T-helper 2 cell treated with Interferon-gamma antibody and Interleukin-4, amounts not matched to agents 100 ng/mL and 5 ng/mL, for 36 hours (primary cell): Measurements from ENCODE around the gene CPNE8. TPM values are rescaled to one million over a fixed set of nuclear protein-coding genes. Genes with fewer than 3 reads are reported as not detected.

Experiments used
- intact Hi-C: fragments of 100-400 bp; cut with micrococcal nuclease; formaldehyde crosslinking; loops from one replicate; pipeline ENCODE4 v1.15.1; 2023
- total RNA-seq: library from RNA; stranded (reverse); gene quantifications from 2 replicates; pipeline ENCODE4 v1.2.3, GENCODE V29; 2022

The CPNE8 gene
- 3.7 and 4.1 TPM in 2 replicates for total RNA-seq

DNA sequence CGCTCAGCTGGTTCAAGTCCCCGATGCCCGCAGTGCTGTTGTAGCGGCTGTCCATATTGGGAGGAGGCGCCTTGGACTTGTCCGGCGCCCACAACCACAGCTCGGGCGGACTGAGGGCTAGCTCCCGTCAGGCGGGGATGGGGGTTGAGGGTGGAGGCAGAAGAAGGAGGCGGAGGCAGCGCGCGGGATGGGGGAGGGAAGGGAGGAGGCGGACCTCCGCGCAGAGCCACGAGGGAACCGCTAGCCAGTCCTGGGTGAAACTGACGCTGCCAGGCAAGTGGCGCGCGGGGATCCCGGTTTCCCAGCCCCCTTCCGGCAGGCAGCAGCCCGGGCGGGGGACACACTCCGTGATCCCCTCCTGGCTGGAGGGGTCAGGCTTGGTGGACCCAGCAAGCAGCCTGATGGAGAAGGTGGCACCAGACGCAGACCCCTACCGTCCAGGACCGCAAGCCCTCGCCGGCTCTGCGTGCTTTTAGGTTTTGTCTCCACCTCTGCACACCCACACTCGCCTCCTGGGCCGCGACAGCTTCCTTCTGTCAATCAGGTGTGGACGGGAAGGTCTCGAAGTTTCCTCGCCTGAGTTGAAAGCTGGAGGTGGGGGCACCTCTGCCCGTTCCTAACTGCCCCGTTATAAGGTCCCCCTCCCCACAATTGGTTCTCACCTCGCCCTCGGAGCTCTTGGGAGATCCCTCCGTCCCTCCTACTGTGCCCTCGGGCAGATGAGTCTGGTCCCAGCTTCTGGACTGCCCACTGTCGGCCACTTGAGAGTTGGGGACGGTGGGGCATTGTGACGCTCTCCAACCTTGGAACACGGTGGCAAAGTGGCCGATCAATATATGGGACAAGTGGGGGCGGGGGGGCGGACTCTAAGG, at the start of gene CPNE8:
CPNE8 (minus strand) TSS at position 112 of the 872 bp plus-strand sequence; CDS start at position 55, 57 bp downstream.
- intact Hi-C loops = loop anchor here (1.0 to 5.0 kb wide), 3 partner anchors 198 to 1202 kb away; partner anchors contain the start of gene SLC2A13

- intact Hi-C loops = no loop called here
Observed at GRCh38 chr12:38954238-38954873, 49.0 kb upstream of the CPNE8 start.

DNA sequence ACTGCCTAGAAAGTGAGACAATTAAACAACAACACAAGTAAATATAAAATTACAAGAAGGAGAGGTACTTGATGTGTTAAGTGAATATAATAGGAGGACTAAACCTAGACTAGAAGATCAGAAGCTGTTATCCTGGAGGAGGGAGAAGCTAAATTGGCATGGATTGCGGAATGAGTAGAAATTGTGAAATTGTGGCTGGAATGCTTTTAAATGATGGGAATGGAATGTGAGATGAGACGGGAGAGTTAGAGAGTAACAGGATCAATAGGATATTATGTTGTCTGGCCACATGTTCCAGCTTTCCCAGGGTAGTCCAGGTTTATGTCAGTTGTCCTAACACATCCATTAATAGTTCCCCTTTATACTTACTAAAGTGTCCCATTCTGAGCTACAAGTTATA, 44.0 kb upstream of the CPNE8 start:
- intact Hi-C loops = no loop called here

GRCh38 chr12:38934686-38935085, 29.3 kb upstream of the CPNE8 start:
- intact Hi-C loops = no loop called here

- intact Hi-C loops = no loop called here
Observed at GRCh38 chr12:38934078-38934584, 28.7 kb upstream of the CPNE8 start.

DNA sequence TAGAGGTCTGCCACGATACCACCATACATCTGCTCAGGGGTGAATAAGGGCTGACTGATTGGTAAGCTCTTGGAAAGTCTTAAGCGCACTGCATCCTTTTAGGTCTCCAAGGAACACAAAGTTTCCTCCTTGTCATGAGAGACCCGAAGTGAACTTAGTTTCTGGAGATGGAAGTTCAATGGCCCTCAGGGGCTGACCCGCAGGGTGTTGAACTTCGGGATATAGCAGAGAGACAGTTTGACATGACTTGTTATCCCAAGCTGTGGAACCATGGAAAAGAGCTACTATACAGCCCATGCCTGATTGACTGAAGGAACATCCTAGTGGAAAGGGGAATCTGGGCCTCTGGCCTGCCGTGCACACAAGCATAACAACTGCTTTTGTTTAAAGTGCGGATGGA, 26.9 kb upstream of the CPNE8 start:
- intact Hi-C loops = no loop called here

GRCh38 chr12:38931461-38931860, 26.1 kb upstream of the CPNE8 start:
- intact Hi-C loops = no loop called here

DNA sequence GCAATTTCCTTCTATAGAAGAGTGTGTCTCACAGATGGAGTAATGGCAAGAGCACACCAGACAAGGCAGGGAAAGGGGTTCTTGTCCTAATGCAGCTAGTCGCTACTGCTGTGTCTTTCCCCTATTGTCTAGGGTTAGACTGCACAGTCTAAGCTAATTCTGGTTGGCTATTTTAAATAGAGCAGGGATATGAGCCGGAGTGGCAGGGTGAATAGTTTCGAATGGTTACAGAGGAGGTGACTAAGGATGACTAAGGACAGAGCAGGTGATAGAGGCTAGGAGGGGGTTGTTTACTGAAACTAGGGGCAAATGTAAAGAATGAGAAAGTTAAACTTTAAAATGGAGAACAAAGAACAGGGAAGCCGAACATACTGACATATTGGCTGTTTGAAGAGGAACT, 25.6 kb upstream of the CPNE8 start:
- intact Hi-C loops = no loop called here

DNA sequence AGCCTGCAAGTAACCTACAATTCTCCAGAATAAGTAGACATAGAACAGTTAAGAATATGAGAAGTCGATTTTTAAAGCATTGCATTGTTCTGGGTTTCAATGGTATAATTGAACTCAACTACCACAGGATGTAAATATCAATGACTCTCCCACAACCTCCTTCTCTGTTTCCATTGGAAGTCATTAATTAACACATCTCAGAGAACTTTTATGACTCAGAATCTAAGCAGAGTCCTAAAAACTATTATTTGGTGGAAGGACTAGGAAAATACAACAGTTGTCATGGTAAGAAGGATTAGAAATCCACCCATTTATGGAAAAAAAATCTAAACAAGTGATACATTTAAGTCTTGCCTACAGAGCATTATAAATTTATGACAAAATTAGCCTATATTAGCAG, 21.1 kb upstream of the CPNE8 start:
- intact Hi-C loops = loop anchor here (10.0 kb wide), 1 partner anchor 348 kb away; no protein-coding TSS in a partner anchor

DNA sequence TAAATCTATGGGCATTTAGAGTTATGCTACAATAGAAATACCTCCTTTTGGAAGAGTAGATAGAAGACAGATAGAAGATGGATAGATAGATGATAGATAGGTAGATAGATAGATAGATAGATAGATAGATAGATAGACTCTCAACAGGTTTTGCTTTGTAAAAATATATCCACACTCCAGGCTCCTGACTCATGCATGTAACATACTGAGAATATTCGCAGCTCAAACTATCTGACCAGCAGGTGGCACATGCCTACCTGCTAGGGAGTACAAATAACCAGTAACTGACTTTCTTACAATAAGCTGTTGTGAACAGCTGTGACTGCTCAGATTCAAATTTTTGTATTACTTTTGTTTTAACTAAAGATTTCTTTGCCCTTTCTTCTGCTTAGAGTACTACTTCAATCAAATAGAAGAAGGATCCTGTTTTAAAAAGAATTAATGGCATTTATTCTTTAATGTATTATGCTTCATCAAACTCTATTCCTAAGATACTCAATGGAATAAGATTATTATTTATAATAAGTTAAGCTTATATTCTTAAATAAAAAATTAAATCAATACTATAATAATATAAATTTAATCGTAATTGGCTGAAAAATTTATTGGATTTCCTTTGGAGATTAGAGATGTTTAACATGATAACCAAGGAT, 15.8 kb upstream of the CPNE8 start:
- intact Hi-C loops = loop anchor here (1.0 to 10.0 kb wide), 2 partner anchors 182 to 354 kb away; no protein-coding TSS in a partner anchor

GRCh38 chr12:38919191-38919590, 13.8 kb upstream of the CPNE8 start:
- intact Hi-C loops = no loop called here

GRCh38 chr12:38915429-38916182, 10.2 kb upstream of the CPNE8 start:
- intact Hi-C loops = no loop called here

DNA sequence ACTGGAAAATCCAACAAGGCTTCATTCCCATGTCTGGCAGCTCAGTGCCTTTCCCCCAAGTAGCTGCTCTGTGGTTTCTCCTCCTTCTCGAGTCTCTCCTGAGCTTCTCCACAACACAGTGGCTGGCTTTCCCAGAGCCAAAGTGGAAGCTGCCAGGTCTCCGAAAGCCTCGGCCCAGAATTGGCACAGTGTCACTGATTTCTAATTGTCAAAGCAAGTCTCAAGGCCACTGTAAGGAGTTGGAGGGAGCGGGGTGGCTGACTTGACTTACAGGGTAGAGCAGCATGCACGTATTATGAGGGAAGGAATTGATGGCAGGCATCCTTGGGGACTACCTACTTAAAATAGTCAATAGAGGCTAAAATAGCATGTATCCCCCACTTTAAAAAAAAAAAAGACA, 6.7 kb upstream of the CPNE8 start:
- intact Hi-C loops = no loop called here

GRCh38 chr12:38911611-38912010, 6.2 kb upstream of the CPNE8 start:
- intact Hi-C loops = no loop called here

GRCh38 chr12:38907201-38907923, 2.0 kb upstream of the CPNE8 start:
- intact Hi-C loops = loop anchor here (5.0 kb wide), 2 partner anchors 580 to 1200 kb away; partner anchors contain the start of gene SLC2A13

DNA sequence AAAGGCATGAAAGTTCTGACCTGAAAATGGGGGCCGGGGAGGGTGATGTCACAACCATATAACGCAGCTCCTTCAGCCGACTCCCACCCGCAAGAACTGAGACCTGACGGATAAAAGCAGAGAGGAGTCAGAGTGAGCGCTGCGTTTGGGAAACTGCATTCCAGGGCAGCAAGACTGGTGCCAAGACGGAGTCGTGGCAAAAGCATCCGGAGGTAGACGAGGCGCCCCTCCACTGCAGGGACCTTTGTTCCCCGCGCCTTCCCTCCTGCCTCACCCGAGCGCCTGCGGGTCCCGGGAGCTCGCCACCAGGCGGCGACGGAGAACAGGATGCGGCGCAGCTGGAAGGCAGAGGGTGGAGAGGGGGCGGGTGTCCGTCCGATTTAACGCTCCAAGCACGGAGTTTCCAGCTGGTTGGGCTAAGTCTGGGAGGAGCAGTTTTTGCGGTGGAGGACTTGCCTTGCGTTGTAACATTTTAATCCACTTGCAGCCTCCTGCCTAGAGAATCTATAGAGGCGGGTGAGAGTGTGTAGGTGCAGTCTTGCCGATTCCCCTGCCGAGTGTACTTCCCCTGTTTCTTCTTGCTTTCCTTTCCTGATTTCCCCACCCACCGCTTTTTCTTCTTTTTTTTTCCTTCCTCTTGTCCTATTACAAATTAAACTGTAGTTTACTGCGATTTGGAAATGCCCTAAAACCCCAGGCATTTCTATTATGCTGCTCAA, 1.2 kb upstream of the CPNE8 start:
- intact Hi-C loops = loop anchor here (1.0 to 5.0 kb wide), 3 partner anchors 197 to 1201 kb away; partner anchors contain the start of gene SLC2A13

DNA sequence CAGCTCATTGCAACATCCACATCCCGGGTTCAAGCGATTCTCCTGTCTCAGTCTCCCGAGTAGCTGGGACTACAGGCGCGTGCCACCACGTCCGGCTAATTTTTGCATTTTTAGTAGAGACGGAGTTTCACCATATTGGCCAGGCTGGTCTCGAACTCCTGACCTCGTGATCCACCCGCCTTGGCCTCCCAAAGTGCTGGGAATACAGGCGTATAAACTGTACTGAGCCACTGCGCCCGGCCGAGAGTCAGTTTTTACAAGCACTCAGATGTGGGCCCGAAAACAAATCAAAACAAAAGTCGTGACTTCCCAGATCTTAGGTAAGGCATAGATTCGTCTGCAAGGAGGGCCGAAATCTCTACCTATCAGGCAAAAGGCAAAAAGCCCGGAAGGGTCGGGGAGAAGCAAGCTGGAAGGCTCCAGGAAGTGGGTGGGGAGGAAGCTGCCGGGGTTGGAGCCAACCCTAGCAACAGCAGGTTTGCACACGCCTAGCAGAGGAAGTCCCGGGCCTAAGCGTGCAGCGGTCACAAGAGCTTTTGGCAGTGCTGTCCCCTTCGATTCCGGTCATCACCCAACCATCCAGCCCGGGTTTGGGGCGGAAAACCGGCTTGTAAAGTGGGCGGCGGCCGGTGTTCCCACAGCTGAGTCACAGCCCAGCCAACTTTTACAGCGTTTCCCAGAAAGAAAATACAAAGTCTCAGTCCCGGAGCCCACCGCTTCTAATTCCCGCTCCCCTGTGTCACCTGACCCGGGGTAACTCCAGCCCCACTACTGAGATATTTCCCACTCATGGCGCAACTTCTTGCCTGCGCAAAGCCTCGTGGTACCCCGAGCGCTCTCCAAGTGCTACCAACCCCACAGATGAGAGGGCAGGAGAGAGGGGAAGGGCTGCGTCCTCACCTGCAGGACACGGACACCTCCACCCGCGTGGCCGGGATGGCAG, 583 bp downstream of the CPNE8 start:
- intact Hi-C loops = loop anchor here (5.0 kb wide), 2 partner anchors 578 to 1202 kb away; partner anchors contain the start of gene SLC2A13

- intact Hi-C loops = no loop called here
Observed at GRCh38 chr12:38903596-38903995, 1.8 kb downstream of the CPNE8 start.
